Nephron progenitor cell (in vitro differentiated cells): ENCODE data around the gene PCIF1.
A peak's percentile ranks its signal among the peaks of the same experiment; 100 is the strongest.

Source experiments
- DNase-seq: peaks from one replicate; pipeline ENCODE4 v3.0.0; 2021
- H3K27ac Mint-ChIP-seq: 2 replicates; pipeline ENCODE4 v1.8.0; 2021; ENCODE audit warnings: mild to moderate bottlenecking, moderate library complexity, mixed read lengths
- H3K27me3 Mint-ChIP-seq: 2 replicates; pipeline ENCODE4 v1.8.0; 2021; ENCODE audit warnings: mild to moderate bottlenecking, low read depth, mixed read lengths; ENCODE audit not compliant: poor library complexity
- H3K36me3 Mint-ChIP-seq: 2 replicates; pipeline ENCODE4 v1.8.0; 2021; ENCODE audit warnings: low read depth, mixed read lengths
- H3K4me1 Mint-ChIP-seq: 2 replicates; pipeline ENCODE4 v1.8.0; 2021; ENCODE audit warnings: mixed read lengths
- H3K4me3 Mint-ChIP-seq: 2 replicates; pipeline ENCODE4 v1.8.0; 2021; ENCODE audit warnings: mild to moderate bottlenecking, moderate library complexity, mixed read lengths
- H3K9me3 Mint-ChIP-seq: 2 replicates; pipeline ENCODE4 v1.8.0; 2021; ENCODE audit warnings: mild to moderate bottlenecking, moderate library complexity, mixed read lengths
- TF ChIP-seq, protein P1 (sequence below): fragments of 200-600 bp; sonication (generic); IDR thresholded peaks from 2 replicates; pipeline ENCODE4 v1.5.0; 2021; ENCODE audit warnings: antibody characterized with exemption

The PCIF1 gene

DNA sequence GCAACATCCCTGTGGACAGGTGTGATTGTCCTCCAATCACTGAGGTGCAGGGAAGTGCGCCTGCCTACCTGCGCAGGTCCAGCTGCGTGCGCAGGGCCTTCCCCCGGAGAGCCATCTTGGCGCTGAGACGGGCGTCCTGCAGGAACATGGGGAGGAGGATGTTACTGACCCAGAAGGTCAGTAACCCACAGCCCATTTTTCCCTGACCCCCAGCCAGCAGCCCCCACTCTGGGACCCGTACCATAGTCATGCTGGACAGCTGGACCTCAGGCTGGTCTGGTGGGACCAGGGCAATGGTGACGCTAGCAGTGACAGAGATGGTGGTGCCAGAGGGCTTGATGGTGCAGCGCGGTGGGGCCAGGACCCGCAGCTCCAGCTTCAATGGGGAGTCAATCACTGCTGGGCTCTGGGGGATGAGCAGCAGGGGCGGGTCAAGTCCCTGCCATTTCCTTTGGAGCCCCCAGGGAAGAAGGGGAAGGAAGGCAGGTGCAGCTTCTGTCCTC is 32.2 kb upstream of the PCIF1 start:
- no peak for DNase-seq
- Mint-ChIP-seq H3K27ac (no peak overlapping the region), H3K36me3 (peaks cover 34% of the 10 kb centered on the region), H3K4me3 (no peak overlapping the region), H3K4me1 (no peaks in the 10 kb centered on the region), H3K27me3 (no peaks in the 10 kb centered on the region), H3K9me3 (no peaks in the 10 kb centered on the region)
- TF ChIP-seq, protein P1, sequence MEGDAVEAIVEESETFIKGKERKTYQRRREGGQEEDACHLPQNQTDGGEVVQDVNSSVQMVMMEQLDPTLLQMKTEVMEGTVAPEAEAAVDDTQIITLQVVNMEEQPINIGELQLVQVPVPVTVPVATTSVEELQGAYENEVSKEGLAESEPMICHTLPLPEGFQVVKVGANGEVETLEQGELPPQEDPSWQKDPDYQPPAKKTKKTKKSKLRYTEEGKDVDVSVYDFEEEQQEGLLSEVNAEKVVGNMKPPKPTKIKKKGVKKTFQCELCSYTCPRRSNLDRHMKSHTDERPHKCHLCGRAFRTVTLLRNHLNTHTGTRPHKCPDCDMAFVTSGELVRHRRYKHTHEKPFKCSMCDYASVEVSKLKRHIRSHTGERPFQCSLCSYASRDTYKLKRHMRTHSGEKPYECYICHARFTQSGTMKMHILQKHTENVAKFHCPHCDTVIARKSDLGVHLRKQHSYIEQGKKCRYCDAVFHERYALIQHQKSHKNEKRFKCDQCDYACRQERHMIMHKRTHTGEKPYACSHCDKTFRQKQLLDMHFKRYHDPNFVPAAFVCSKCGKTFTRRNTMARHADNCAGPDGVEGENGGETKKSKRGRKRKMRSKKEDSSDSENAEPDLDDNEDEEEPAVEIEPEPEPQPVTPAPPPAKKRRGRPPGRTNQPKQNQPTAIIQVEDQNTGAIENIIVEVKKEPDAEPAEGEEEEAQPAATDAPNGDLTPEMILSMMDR: no peak

DNA sequence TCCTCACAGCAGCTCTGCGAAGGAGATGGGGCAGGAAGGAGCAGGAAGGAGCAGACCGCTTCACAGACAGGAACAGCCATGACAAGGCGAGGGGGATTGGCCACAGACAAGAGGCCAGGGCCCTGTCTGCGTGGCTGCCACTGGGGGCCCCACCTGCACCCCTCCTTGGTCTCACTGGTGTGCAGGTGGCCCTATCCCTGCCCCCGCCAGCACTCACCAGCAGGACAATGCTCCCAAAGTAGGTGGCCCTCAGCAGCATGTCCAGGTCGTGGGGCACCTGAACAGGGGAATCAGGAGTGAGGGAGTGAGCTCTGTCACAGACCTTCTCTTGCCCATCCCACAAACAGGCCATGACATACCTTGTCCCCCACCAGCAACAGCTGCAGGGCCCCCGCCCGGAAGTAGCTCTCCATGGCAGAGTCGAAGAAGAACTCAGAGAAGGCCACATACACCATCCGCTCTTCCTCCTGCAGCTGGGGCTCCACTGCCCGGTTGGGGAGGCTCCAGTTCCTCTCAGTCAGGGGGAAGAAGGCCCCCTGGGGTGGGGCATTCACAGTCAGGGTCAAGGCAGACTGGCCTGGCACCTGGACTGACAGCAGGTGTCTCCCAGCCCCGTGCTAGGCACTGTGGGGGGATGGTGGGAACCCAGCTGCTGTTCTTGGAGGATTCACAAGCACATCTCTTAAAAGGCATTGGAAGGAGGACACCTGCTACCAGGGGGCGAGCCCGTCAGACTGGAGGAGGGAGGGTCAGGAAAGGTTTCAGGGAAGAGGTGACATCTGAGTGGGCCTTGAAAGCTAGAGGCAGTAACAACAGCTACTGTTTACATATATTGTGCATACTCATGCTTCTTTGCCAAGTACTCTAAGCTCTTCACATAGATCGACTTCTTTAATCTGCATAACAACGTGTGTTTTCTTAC is 29.6 kb upstream of the PCIF1 start:
- H3K4me1 Mint-ChIP-seq: peaks cover 3% of the 10 kb centered on the region
- TF ChIP-seq, protein P1: no peak

DNA sequence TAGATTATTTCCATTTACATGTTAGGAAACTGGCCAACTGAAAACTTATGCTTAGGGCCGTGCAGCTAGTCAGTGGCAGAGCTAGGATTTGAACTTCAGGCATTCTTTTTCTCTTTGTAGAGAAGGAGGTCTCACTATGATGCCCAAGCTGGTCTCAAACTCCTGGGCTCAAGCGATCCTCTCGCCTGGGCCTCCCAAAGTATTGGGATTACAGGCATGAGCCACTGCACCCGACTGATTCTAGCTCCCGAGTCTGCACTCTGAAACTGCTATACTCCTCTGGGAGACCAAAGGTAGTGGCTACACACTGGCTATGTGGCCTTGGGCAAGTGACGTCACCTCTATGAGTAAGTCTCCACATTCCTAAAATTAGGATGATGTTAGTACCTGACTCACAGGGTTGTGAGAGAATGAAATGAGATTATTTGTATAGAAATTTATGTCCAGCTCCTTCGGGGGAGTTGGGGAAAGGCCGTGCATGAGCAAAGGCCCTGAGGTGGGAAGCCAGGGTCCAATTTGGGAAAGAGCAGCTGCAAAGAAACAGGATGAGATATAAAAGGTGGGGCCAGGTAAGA is 28.9 kb upstream of the PCIF1 start:
- DNase-seq: no peak
- TF ChIP-seq, protein P1: no peak

More for the DNA sequence above, 29.6 kb upstream of the PCIF1 start:
- Mint-ChIP-seq H3K9me3 (no peaks in the 10 kb centered on the region), H3K27ac (no peak overlapping the region), H3K4me3 (no peak overlapping the region), H3K36me3 (peaks cover 37% of the 10 kb centered on the region), H3K27me3 (peaks cover 4% of the 10 kb centered on the region)
- DNase-seq: no peak

DNA sequence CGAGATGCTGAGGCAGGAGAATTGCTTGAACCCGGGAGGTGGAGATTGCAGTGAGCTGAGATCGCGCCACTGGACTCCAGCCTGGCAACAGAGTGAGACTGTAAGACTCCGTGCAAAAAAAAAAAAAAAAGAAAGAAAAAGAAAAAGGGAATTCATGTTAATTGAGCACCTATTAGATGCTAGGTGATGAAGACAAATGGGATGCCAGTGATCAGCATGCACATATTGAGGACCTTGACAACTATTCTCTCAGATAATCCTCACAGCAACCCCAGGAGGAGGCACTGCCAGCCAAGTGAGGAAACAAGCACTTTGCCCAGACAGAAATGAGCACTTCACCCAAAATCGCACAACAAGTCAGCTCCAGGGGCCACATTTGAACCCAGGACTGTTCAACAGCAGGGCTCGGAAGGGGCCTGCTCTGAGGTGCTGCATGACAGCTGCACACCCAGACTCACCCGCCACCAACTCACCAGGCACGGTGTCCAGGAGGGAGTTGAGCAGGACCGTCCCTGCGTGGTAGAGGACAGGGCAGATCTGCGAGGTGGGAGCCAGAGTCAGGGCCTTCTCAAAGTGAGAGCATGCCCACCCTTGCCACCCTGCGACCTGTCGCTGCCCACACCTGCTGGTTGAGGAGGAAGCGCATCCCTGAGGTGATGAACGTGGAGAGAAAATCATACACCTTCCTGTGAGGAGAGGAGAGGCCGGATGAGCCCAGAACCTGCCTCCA is 27.1 kb upstream of the PCIF1 start:
- TF ChIP-seq, protein P1: no peak
- Mint-ChIP-seq H3K9me3 (no peaks in the 10 kb centered on the region), H3K27me3 (peaks cover 4% of the 10 kb centered on the region), H3K27ac (no peak overlapping the region), H3K4me3 (no peak overlapping the region), H3K4me1 (peaks cover 22% of the 10 kb centered on the region), H3K36me3 (peaks cover 42% of the 10 kb centered on the region)
- no peak for DNase-seq

More for the DNA sequence above, 28.9 kb upstream of the PCIF1 start:
- peaks cover 39% of the 10 kb centered on the region for H3K36me3 Mint-ChIP-seq
- H3K4me1 Mint-ChIP-seq: peaks cover 10% of the 10 kb centered on the region
- H3K27ac Mint-ChIP-seq: no peak overlapping the region
- no peaks in the 10 kb centered on the region for H3K9me3 Mint-ChIP-seq
- H3K4me3 Mint-ChIP-seq: no peak overlapping the region
- peaks cover 4% of the 10 kb centered on the region for H3K27me3 Mint-ChIP-seq

DNA sequence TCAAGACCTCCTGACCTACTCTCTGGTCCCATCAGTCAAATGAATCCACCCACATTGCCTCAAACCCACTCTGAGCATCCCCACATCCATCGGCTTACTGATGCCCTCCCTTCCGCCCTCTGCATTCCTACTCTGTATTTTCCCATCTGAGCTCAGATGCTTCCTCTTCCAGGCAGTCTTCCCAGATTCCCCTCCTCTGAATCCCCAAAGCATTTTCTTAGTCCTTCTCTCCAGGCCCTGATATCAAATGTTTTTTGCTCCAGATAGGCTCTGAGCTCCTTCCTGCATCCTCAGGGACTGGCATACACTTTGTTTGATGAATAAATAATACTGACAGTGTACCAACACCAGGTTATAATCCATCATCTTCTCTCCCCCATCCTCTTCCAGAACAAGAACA is 26.4 kb upstream of the PCIF1 start:
- TF ChIP-seq, protein P1: no peak
- Mint-ChIP-seq H3K4me1 (peaks cover 24% of the 10 kb centered on the region), H3K9me3 (no peaks in the 10 kb centered on the region), H3K27me3 (peaks cover 4% of the 10 kb centered on the region), H3K4me3 (no peak overlapping the region), H3K36me3 (peaks cover 41% of the 10 kb centered on the region), H3K27ac (peak overlapping the region; percentile 26)
- DNase-seq: no peak
